CD4-positive, alpha-beta T cell (primary cell): Measurements from ENCODE around the gene CD46. TPM values are rescaled to one million over a fixed set of nuclear protein-coding genes. Genes with fewer than 3 reads are reported as not detected.

ENCODE experiments used
- ATAC-seq: fragments of 200-7000 bp; cut with Tn5 transposase; one replicate; pipeline ENCODE4 v1.10.0; 2022; ENCODE audit warnings: mild to moderate bottlenecking; ENCODE audit not compliant: poor library complexity
- CTCF ChIA-PET: fragments of 350-600 bp; sonication (Branson Sonifier 250); formaldehyde crosslinking; loops from one replicate; lab custom pipeline; 2021; ENCODE audit warnings: antibody characterized with exemption, inconsistent platforms; lab: Charles Lee
- POLR2A ChIA-PET: fragments of 350-600 bp; sonication (Branson Sonifier 250); formaldehyde crosslinking; loops from one replicate; lab custom pipeline; 2021; ENCODE audit warnings: antibody characterized with exemption, inconsistent platforms; lab: Charles Lee
- DNase-seq, 14 experiments: peaks; one replicate each; pipeline ENCODE4 v3.0.0-alpha.2; 2013 to 2020; ENCODE audit warnings: mixed read lengths in 2 of 14
- H3K27ac ChIP-seq, 2 donors: one replicate each; pipeline versions ENCODE4 v1.5.1 to v1.7.0; 2013; ENCODE audit warnings: low read length in 2 of 2, low read depth in 1 of 2, mild to moderate bottlenecking in 1 of 2
- H3K27me3 ChIP-seq, 2 experiments: 1 replicate in 1 of 2; 2 replicates in 1 of 2; pipeline versions ENCODE4 v1.6.1 to v1.7.0; 2013; ENCODE audit warnings: low read length in 2 of 2, control low read depth in 1 of 2, mild to moderate bottlenecking in 1 of 2, moderate library complexity in 1 of 2; ENCODE audit not compliant: insufficient read depth in 2 of 2, control insufficient read depth in 1 of 2
- H3K36me3 ChIP-seq: one replicate; pipeline ENCODE4 v1.6.1; 2013; ENCODE audit warnings: low read length, control low read depth; ENCODE audit not compliant: insufficient read depth
- H3K4me1 ChIP-seq: one replicate; pipeline ENCODE4 v1.6.1; 2013; ENCODE audit warnings: low read length, control low read depth; ENCODE audit not compliant: insufficient read depth
- H3K4me3 ChIP-seq: one replicate; pipeline ENCODE4 v1.5.1; 2013; ENCODE audit warnings: mild to moderate bottlenecking, low read length, moderate library complexity
- H3K9me3 ChIP-seq, 2 experiments: 1 replicate in 1 of 2; 2 replicates in 1 of 2; pipeline versions ENCODE4 v1.6.1 to v1.7.0; 2013; ENCODE audit warnings: low read length in 2 of 2, mild to moderate bottlenecking in 2 of 2, control low read depth in 1 of 2, moderate library complexity in 1 of 2; ENCODE audit not compliant: control insufficient read depth in 1 of 2, insufficient read depth in 1 of 2
- H3K27ac Mint-ChIP-seq: one replicate; pipeline ENCODE4 v1.8.0; 2020; ENCODE audit warnings: mixed read lengths
- H3K27me3 Mint-ChIP-seq: one replicate; pipeline ENCODE4 v1.8.0; 2021; ENCODE audit warnings: mixed read lengths
- H3K36me3 Mint-ChIP-seq: one replicate; pipeline ENCODE4 v1.8.0; 2021; ENCODE audit warnings: low read depth, mixed read lengths
- H3K4me1 Mint-ChIP-seq: one replicate; pipeline ENCODE4 v1.8.0; 2021; ENCODE audit warnings: low read depth, mixed read lengths
- H3K4me3 Mint-ChIP-seq: one replicate; pipeline ENCODE4 v1.8.0; 2020; ENCODE audit warnings: mild to moderate bottlenecking, mixed read lengths
- H3K9me3 Mint-ChIP-seq: one replicate; pipeline ENCODE4 v1.8.0; 2020; ENCODE audit warnings: mixed read lengths
- CTCF ChIP-seq: fragments of 200-600 bp; IDR thresholded peaks from one replicate; pipeline ENCODE4 v1.8.0; 2022; ENCODE audit warnings: antibody characterized with exemption, mild to moderate bottlenecking
- intact Hi-C, 2 experiments: fragments of 100-400 bp; cut with DNase I in 1 of 2; cut with micrococcal nuclease in 1 of 2; formaldehyde crosslinking; loops; one replicate each; pipeline versions ENCODE4 v1.15.1 to v1.9.0; 2023 to 2025; cut with DNase I, micrococcal nuclease
- total RNA-seq, 174 experiments: library from RNA in 2 of 174; stranded (reverse) in 2 of 174; gene quantifications; one replicate each; pipeline ENCODE4 v1.2.3 and lab custom pipeline; 2021 to 2026

CD46 gene
- total RNA-seq, 2 experiments from 2014 or later, result 111 to 115 TPM

- TF ChIP-seq CTCF, result no peak
- H3K27ac ChIP-seq, result peak overlapping the region; percentile 58 to 95
- H3K4me3 ChIP-seq, result peak overlapping the region; percentile 69
- H3K27me3 ChIP-seq, result no peaks in the 10 kb centered on the region
- peaks cover 89% of the 10 kb centered on the region for H3K4me1 ChIP-seq
- DNase-seq, result peak; percentile 53 to 90 (median 68)
- peak; percentile 54 for ATAC-seq
- peaks cover 2% of the 10 kb centered on the region for H3K9me3 Mint-ChIP-seq
- peaks cover 75% of the 10 kb centered on the region for H3K4me1 Mint-ChIP-seq
- H3K36me3 ChIP-seq, result peaks cover 36% of the 10 kb centered on the region
- H3K9me3 ChIP-seq, result no peaks in the 10 kb centered on the region
- ChIA-PET CTCF (interaction anchor here (1.0 to 3.3 kb wide), 10 partner anchors 12 to 141 kb away, joined by 3 to 53 read pairs (median 8); no protein-coding TSS in a partner anchor), POLR2A (interaction anchor here (0.6 to 3.3 kb wide), 23 partner anchors 10 to 501 kb away, joined by 3 to 158 read pairs (median 7); partner anchors contain the start of genes CD46 and CD55)
- H3K27ac Mint-ChIP-seq, result peak overlapping the region; percentile 98
- peaks cover 5% of the 10 kb centered on the region for H3K27me3 Mint-ChIP-seq
- peak overlapping the region; percentile 94 for H3K4me3 Mint-ChIP-seq
- intact Hi-C loops, result no loop called here
- H3K36me3 Mint-ChIP-seq, result peaks cover 54% of the 10 kb centered on the region
Observed at GRCh38 chr1:207822602-207823451, 71.0 kb downstream of the CD46 start.

- H3K4me3 Mint-ChIP-seq, result peak overlapping the region; percentile 94
- intact Hi-C loops, result no loop called here
- Histone ChIP-seq H3K4me1 (peaks cover 92% of the 10 kb centered on the region), H3K4me3 (peak overlapping the region; percentile 69), H3K36me3 (peaks cover 31% of the 10 kb centered on the region), H3K9me3 (no peaks in the 10 kb centered on the region), H3K27ac (peak overlapping the region; percentile 58 to 95), H3K27me3 (no peaks in the 10 kb centered on the region)
- ChIA-PET POLR2A (interaction anchor here (0.5 to 3.3 kb wide), 24 partner anchors 9 to 502 kb away, joined by 3 to 158 read pairs (median 6); partner anchors contain the start of genes CD46, CD55 and PLXNA2), CTCF (interaction anchor here (0.6 to 3.3 kb wide), 13 partner anchors 10 to 140 kb away, joined by 3 to 53 read pairs (median 6); no protein-coding TSS in a partner anchor)
- peaks cover 80% of the 10 kb centered on the region for H3K4me1 Mint-ChIP-seq
- TF ChIP-seq CTCF, result no peak
- H3K9me3 Mint-ChIP-seq, result peaks cover 2% of the 10 kb centered on the region
- peaks cover 5% of the 10 kb centered on the region for H3K27me3 Mint-ChIP-seq
- ATAC-seq (no peak), DNase-seq (peak in 1 of 14 experiments; percentile 38)
- peaks cover 49% of the 10 kb centered on the region for H3K36me3 Mint-ChIP-seq
- peak overlapping the region; percentile 98 for H3K27ac Mint-ChIP-seq
Observed at GRCh38 chr1:207823531-207823879, 71.7 kb downstream of the CD46 start.

- ChIA-PET CTCF (interaction anchor here (0.6 to 3.3 kb wide), 14 partner anchors 9 to 140 kb away, joined by 3 to 53 read pairs (median 6); no protein-coding TSS in a partner anchor), POLR2A (interaction anchor here (0.5 to 3.3 kb wide), 22 partner anchors 8 to 502 kb away, joined by 3 to 158 read pairs (median 8); partner anchors contain the start of genes CD46, CD55 and PLXNA2)
- H3K36me3 ChIP-seq, result peaks cover 26% of the 10 kb centered on the region
- peak overlapping the region; percentile 69 for H3K4me3 ChIP-seq
- H3K9me3 ChIP-seq, result no peaks in the 10 kb centered on the region
- peak overlapping the region; percentile 91 to 95 for H3K27ac ChIP-seq
- TF ChIP-seq CTCF, result peak; percentile 67
- H3K36me3 Mint-ChIP-seq, result peaks cover 43% of the 10 kb centered on the region
- peak overlapping the region; percentile 98 for H3K27ac Mint-ChIP-seq
- peak overlapping the region; percentile 94 for H3K4me3 Mint-ChIP-seq
- no peaks in the 10 kb centered on the region for H3K27me3 ChIP-seq
- DNase-seq, result peak; percentile 58 to 96 (median 73)
- H3K27me3 Mint-ChIP-seq, result peaks cover 5% of the 10 kb centered on the region
- intact Hi-C loops, result no loop called here
- peak; percentile 56 for ATAC-seq
- peaks cover 90% of the 10 kb centered on the region for H3K4me1 ChIP-seq
- peaks cover 2% of the 10 kb centered on the region for H3K9me3 Mint-ChIP-seq
- H3K4me1 Mint-ChIP-seq, result peaks cover 85% of the 10 kb centered on the region
Observed at GRCh38 chr1:207823880-207824566, 72.2 kb downstream of the CD46 start.
